H9 (cell line): ENCODE measurements around the gene RNF180. TPM values are rescaled to one million over a fixed set of nuclear protein-coding genes. Genes with fewer than 3 reads are reported as not detected.

ENCODE experiments used
- DNase-seq: peaks from one replicate; pipeline ENCODE4 v3.0.0-alpha.2; 2017
- H2AFZ ChIP-seq: one replicate; pipeline ENCODE4 v1.6.1; 2013; ENCODE audit warnings: mild to moderate bottlenecking, low read length, control low read depth, moderate library complexity
- H2AK5ac ChIP-seq: 2 replicates; pipeline ENCODE4 v1.6.1; 2013; ENCODE audit warnings: low read length, control low read depth, mixed read lengths; ENCODE audit not compliant: insufficient read length
- H2BK120ac ChIP-seq: one replicate; pipeline ENCODE4 v1.6.1; 2013; ENCODE audit warnings: low read depth, mild to moderate bottlenecking, low read length, control low read depth, inconsistent platforms; ENCODE audit not compliant: poor library complexity, severe bottlenecking
- H2BK12ac ChIP-seq: 2 replicates; pipeline ENCODE4 v1.6.1; 2013; ENCODE audit warnings: low read length, control low read depth, mixed read lengths, low read depth; ENCODE audit not compliant: insufficient read length
- H2BK15ac ChIP-seq: 2 replicates; pipeline ENCODE4 v1.6.1; 2013; ENCODE audit warnings: low read depth, low read length, control low read depth
- H2BK20ac ChIP-seq: one replicate; pipeline ENCODE4 v1.6.1; 2013; ENCODE audit warnings: low read depth, mild to moderate bottlenecking, low read length, control low read depth, inconsistent platforms; ENCODE audit not compliant: poor library complexity, severe bottlenecking
- H2BK5ac ChIP-seq: 2 replicates; pipeline ENCODE4 v1.6.1; 2013; ENCODE audit warnings: low read length, control low read depth, mixed read lengths; ENCODE audit not compliant: insufficient read length
- H3K14ac ChIP-seq: 2 replicates; pipeline ENCODE4 v1.6.1; 2013; ENCODE audit warnings: low read length, control low read depth; ENCODE audit not compliant: insufficient read depth
- H3K18ac ChIP-seq: 2 replicates; pipeline ENCODE4 v1.6.1; 2013; ENCODE audit warnings: low read depth, mild to moderate bottlenecking, mixed read lengths, low read length, control low read depth; ENCODE audit not compliant: insufficient read length
- H3K23ac ChIP-seq: 2 replicates; pipeline ENCODE4 v1.6.1; 2013; ENCODE audit warnings: low read length, control low read depth, mixed read lengths, low read depth; ENCODE audit not compliant: insufficient read length
- H3K23me2 ChIP-seq: 2 replicates; pipeline ENCODE4 v1.6.1; 2013; ENCODE audit warnings: low read depth, mild to moderate bottlenecking, mixed read lengths, low read length, control low read depth; ENCODE audit not compliant: insufficient read length, poor library complexity, severe bottlenecking
- H3K27ac ChIP-seq: 2 replicates; pipeline ENCODE4 v1.5.1; 2013; ENCODE audit warnings: low read length, control low read depth, mixed read lengths, low read depth; ENCODE audit not compliant: insufficient read length
- H3K27me3 ChIP-seq: 2 replicates; pipeline ENCODE4 v1.6.1; 2013; ENCODE audit warnings: low read length, control low read depth, inconsistent platforms; ENCODE audit not compliant: insufficient read depth
- H3K4ac ChIP-seq: 2 replicates; pipeline ENCODE4 v1.6.1; 2013; ENCODE audit warnings: low read depth, mild to moderate bottlenecking, control low read depth, inconsistent platforms, low read length, moderate library complexity
- H3K4me1 ChIP-seq: 2 replicates; pipeline ENCODE4 v1.6.1; 2013; ENCODE audit warnings: low read length, control low read depth, inconsistent platforms; ENCODE audit not compliant: insufficient read depth
- H3K4me2 ChIP-seq: 2 replicates; pipeline ENCODE4 v1.6.1; 2013; ENCODE audit warnings: low read length, control low read depth, mixed read lengths; ENCODE audit not compliant: insufficient read length, insufficient read depth
- H3K56ac ChIP-seq: 2 replicates; pipeline ENCODE4 v1.6.1; 2013; ENCODE audit warnings: low read depth, mild to moderate bottlenecking, mixed read lengths, low read length, control low read depth; ENCODE audit not compliant: insufficient read length
- H3K79me1 ChIP-seq: 2 replicates; pipeline ENCODE4 v1.6.1; 2013; ENCODE audit warnings: low read depth, mild to moderate bottlenecking, moderate library complexity, low read length, control low read depth, inconsistent platforms; ENCODE audit not compliant: insufficient read depth, poor library complexity, severe bottlenecking
- H3K79me2 ChIP-seq: 2 replicates; pipeline ENCODE4 v1.6.1; 2013; ENCODE audit warnings: low read length, control low read depth, inconsistent platforms; ENCODE audit not compliant: insufficient read depth
- H3K9ac ChIP-seq: 2 replicates; pipeline ENCODE4 v1.6.1; 2013; ENCODE audit warnings: low read length, control low read depth, mixed read lengths; ENCODE audit not compliant: insufficient read length; ENCODE audit errors: extremely low read depth
- H3K9me3 ChIP-seq: one replicate; pipeline ENCODE4 v1.6.1; 2013; ENCODE audit warnings: low read depth, low read length, inconsistent platforms; ENCODE audit not compliant: control insufficient read depth
- H3T11ph ChIP-seq: one replicate; pipeline ENCODE4 v1.6.1; 2013; ENCODE audit warnings: mild to moderate bottlenecking, low read length, control low read depth, inconsistent platforms
- H4K20me1 ChIP-seq: one replicate; pipeline ENCODE4 v1.6.1; 2013; ENCODE audit not compliant: control insufficient read depth, insufficient read length, insufficient read depth
- H4K5ac ChIP-seq: 2 replicates; pipeline ENCODE4 v1.6.1; 2013; ENCODE audit warnings: low read depth, mild to moderate bottlenecking, mixed read lengths, low read length, control low read depth; ENCODE audit not compliant: insufficient read length
- H4K8ac ChIP-seq: replicated peaks from 2 replicates; pipeline ENCODE4 v1.6.1; 2013; ENCODE audit warnings: low read length, control low read depth, mixed read lengths, low read depth; ENCODE audit not compliant: insufficient read length
- H4K91ac ChIP-seq: 2 replicates; pipeline ENCODE4 v1.6.1; 2013; ENCODE audit warnings: low read depth, mild to moderate bottlenecking, moderate library complexity, mixed read lengths, low read length, control low read depth; ENCODE audit not compliant: insufficient read length
- H3K27ac Mint-ChIP-seq, 3 experiments: 2 replicates in 2 of 3; 3 replicates in 1 of 3; pipeline ENCODE4 v1.8.0; 2020 to 2021; ENCODE audit warnings: mixed read lengths in 3 of 3, mild to moderate bottlenecking in 1 of 3, moderate library complexity in 1 of 3
- H3K27me3 Mint-ChIP-seq: 2 replicates; pipeline ENCODE4 v1.8.0; 2021; ENCODE audit warnings: low read depth, mild to moderate bottlenecking, moderate library complexity, mixed read lengths
- H3K36me3 Mint-ChIP-seq, 3 experiments: 2 replicates in 2 of 3; 3 replicates in 1 of 3; pipeline ENCODE4 v1.8.0; 2020 to 2021; ENCODE audit warnings: low read depth in 3 of 3, mixed read lengths in 3 of 3; ENCODE audit not compliant: insufficient read depth in 1 of 3
- H3K4me1 Mint-ChIP-seq, 2 experiments: 2 replicates each; pipeline ENCODE4 v1.8.0; 2020; ENCODE audit warnings: mixed read lengths in 2 of 2
- H3K4me3 Mint-ChIP-seq, 2 experiments: 2 replicates in 1 of 2; 3 replicates in 1 of 2; pipeline ENCODE4 v1.8.0; 2020 to 2021; ENCODE audit warnings: mild to moderate bottlenecking in 2 of 2, mixed read lengths in 2 of 2, moderate library complexity in 1 of 2
- H3K9me3 Mint-ChIP-seq, 2 experiments: 2 replicates in 1 of 2; 3 replicates in 1 of 2; pipeline ENCODE4 v1.8.0; 2020; ENCODE audit warnings: mild to moderate bottlenecking in 2 of 2, mixed read lengths in 2 of 2, moderate library complexity in 1 of 2
- CTCF ChIP-seq: fragments of 200-600 bp; sonication (generic); conservative IDR thresholded peaks from 3 replicates; pipeline ENCODE4 v1.8.0; 2021; ENCODE audit warnings: antibody characterized with exemption, mild to moderate bottlenecking
- WGBS: extraction: QIAGEN DNeasy Blood & Tissue Kit; methylation state at CpG from one replicate; pipeline ENCODE4 v1.1.7; 2013; ENCODE audit warnings: missing lambda C conversion rate, low lambda C conversion rate, mixed read lengths; ENCODE audit not compliant: insufficient read length; ENCODE audit errors: extremely low coverage; 5-methylcytosine and 5-hydroxymethylcytosine counted together
- total RNA-seq: library from RNA; stranded (reverse); gene quantifications from 2 replicates; pipeline ENCODE4 v1.2.1, GENCODE V29; 2021

Gene RNF180
- total RNA-seq, 1 experiment from 2014 or later: 2.5 TPM

DNA sequence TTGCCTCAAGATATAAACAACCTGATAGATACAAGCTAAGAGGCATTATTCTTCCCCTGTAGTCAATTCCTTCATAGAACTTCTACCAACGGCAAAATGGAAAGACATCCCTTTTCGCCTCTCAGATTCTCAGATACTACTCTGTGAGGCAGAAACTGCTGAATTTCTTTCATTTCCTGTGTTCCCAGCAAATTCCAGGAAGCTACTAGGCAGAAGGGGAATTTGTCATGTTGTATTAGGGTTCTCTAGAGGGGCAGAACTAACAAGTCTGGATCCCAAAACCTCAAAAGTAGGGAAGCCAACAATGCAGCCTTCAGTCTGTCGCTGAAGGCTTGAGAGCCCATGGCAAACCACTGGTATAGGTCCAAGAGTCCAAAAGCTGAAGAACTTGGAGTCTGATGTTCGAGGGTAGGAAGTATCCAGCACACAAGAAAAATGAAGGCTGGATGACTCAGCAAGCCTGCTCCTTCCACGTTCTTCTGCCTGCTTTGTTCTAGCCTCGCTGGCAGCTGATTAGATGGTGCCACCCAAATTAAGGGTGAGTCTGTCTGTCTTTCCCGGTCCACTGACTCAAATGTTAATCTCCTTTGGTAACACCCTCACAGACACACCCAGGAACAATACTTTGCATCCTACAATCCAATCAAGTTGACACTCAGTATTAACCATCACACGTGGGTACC, 15.2 kb downstream of the RNF180 start:
- no peak overlapping the region for H3K14ac ChIP-seq
- WGBS: no CpG with 5 or more reads among the region's 8 CpGs
- H3K23ac ChIP-seq: no peak overlapping the region
- no peak overlapping the region for H3T11ph ChIP-seq
- no peak overlapping the region for H2AFZ ChIP-seq
- H4K8ac ChIP-seq: no peak overlapping the region
- no peaks in the 10 kb centered on the region for H3K79me1 ChIP-seq
- H4K91ac ChIP-seq: no peak overlapping the region
- Mint-ChIP-seq H3K4me1 (peaks cover 0 to 5% of the 10 kb centered on the region in 2 experiments; a peak in 1 of 4 replicates), H3K27ac (no peak overlapping the region), H3K27me3 (no peaks in the 10 kb centered on the region), H3K4me3 (no peak overlapping the region), H3K9me3 (no peaks in the 10 kb centered on the region; a peak in 1 of 5 replicates), H3K36me3 (no peaks in the 10 kb centered on the region)
- no peak overlapping the region for H3K4ac ChIP-seq
- no peak overlapping the region for H2BK20ac ChIP-seq
- no peak for TF ChIP-seq CTCF
- H3K9me3 ChIP-seq: no peaks in the 10 kb centered on the region
- no peak for DNase-seq
- no peak overlapping the region for H2BK120ac ChIP-seq
- no peaks in the 10 kb centered on the region for H3K27me3 ChIP-seq
- H3K4me1 ChIP-seq: no peaks in the 10 kb centered on the region
- H2AK5ac ChIP-seq: no peak overlapping the region
- no peak overlapping the region for H4K5ac ChIP-seq
- H2BK15ac ChIP-seq: no peak overlapping the region
- no peaks in the 10 kb centered on the region for H4K20me1 ChIP-seq
- H3K23me2 ChIP-seq: no peaks in the 10 kb centered on the region
- H3K9ac ChIP-seq: no peak overlapping the region
- H3K27ac ChIP-seq: no peak overlapping the region
- no peak overlapping the region for H2BK12ac ChIP-seq
- no peak overlapping the region for H3K18ac ChIP-seq
- no peak overlapping the region for H2BK5ac ChIP-seq
- H3K79me2 ChIP-seq: no peaks in the 10 kb centered on the region
- H3K4me2 ChIP-seq: no peak overlapping the region
- no peak overlapping the region for H3K56ac ChIP-seq
